Common myeloid progenitor, CD34-positive (primary cell): ENCODE data around the gene WNT9A.

Source experiments
- CTCF ChIA-PET: fragments of 350-600 bp; sonication (Branson Sonifier 250); formaldehyde crosslinking; loops from one replicate; lab custom pipeline; 2021; ENCODE audit warnings: antibody characterized with exemption; lab: Charles Lee
- POLR2A ChIA-PET: fragments of 350-600 bp; sonication (Branson Sonifier 250); formaldehyde crosslinking; loops from one replicate; lab custom pipeline; 2021; ENCODE audit warnings: antibody characterized with exemption; lab: Charles Lee
- DNase-seq, 3 donors: peaks; one replicate each; pipeline versions ENCODE4 v3.0.0 to v3.0.0-alpha.2; 2013
- H3K27ac ChIP-seq, 2 experiments: 1 replicate in 1 of 2; 2 replicates in 1 of 2; pipeline ENCODE4 v1.7.0; 2013; ENCODE audit warnings: inconsistent platforms in 2 of 2, low read length in 2 of 2, mild to moderate bottlenecking in 2 of 2, low read depth in 1 of 2, moderate library complexity in 1 of 2; ENCODE audit not compliant: severe bottlenecking in 2 of 2, insufficient read depth in 1 of 2, poor library complexity in 1 of 2
- H3K27me3 ChIP-seq, 5 experiments: replicated peaks in 2 of 5; 1 replicate in 3 of 5; 2 replicates in 2 of 5; pipeline versions ENCODE4 v1.6.1 to v1.7.0; 2013; ENCODE audit warnings: low read length in 4 of 5, mild to moderate bottlenecking in 2 of 5, moderate library complexity in 2 of 5, inconsistent platforms in 1 of 5; ENCODE audit not compliant: insufficient read depth in 5 of 5, control insufficient read depth in 4 of 5
- H3K36me3 ChIP-seq, 4 experiments: 1 replicate in 2 of 4; 2 replicates in 2 of 4; pipeline versions ENCODE4 v1.6.1 to v1.7.0; 2013; ENCODE audit warnings: low read length in 3 of 4, control low read depth in 1 of 4, mild to moderate bottlenecking in 1 of 4; ENCODE audit not compliant: control insufficient read depth in 4 of 4, insufficient read depth in 4 of 4
- H3K4me1 ChIP-seq, 4 experiments: 1 replicate in 3 of 4; 2 replicates in 1 of 4; pipeline versions ENCODE4 v1.6.1 to v1.7.1; 2013; ENCODE audit warnings: low read length in 3 of 4, mild to moderate bottlenecking in 3 of 4, control low read depth in 1 of 4, inconsistent platforms in 1 of 4, moderate library complexity in 1 of 4; ENCODE audit not compliant: control insufficient read depth in 4 of 4, insufficient read depth in 4 of 4; ENCODE audit errors: control extremely low read depth in 1 of 4
- H3K4me3 ChIP-seq, 7 experiments: 1 replicate in 4 of 7; 2 replicates in 3 of 7; pipeline versions ENCODE4 v1.5.1 to v1.7.0; 2013; ENCODE audit warnings: mild to moderate bottlenecking in 7 of 7, low read length in 6 of 7, moderate library complexity in 6 of 7, inconsistent platforms in 2 of 7, low read depth in 2 of 7, control low read depth in 1 of 7; ENCODE audit not compliant: insufficient read depth in 4 of 7, control insufficient read depth in 1 of 7; ENCODE audit errors: extremely low read depth in 1 of 7
- H3K9me3 ChIP-seq, 5 experiments: 1 replicate in 4 of 5; 2 replicates in 1 of 5; pipeline versions ENCODE4 v1.6.1 to v1.7.1; 2013; ENCODE audit warnings: low read length in 4 of 5, mild to moderate bottlenecking in 2 of 5, inconsistent platforms in 1 of 5, low read depth in 1 of 5, moderate library complexity in 1 of 5; ENCODE audit not compliant: control insufficient read depth in 4 of 5, insufficient read depth in 2 of 5; ENCODE audit errors: control extremely low read depth in 1 of 5
- WGBS: methylation state at CpG from one replicate; pipeline ENCODE4 v1.1.5; 2013; ENCODE audit not compliant: insufficient coverage; 5-methylcytosine and 5-hydroxymethylcytosine counted together

Gene WNT9A

DNA sequence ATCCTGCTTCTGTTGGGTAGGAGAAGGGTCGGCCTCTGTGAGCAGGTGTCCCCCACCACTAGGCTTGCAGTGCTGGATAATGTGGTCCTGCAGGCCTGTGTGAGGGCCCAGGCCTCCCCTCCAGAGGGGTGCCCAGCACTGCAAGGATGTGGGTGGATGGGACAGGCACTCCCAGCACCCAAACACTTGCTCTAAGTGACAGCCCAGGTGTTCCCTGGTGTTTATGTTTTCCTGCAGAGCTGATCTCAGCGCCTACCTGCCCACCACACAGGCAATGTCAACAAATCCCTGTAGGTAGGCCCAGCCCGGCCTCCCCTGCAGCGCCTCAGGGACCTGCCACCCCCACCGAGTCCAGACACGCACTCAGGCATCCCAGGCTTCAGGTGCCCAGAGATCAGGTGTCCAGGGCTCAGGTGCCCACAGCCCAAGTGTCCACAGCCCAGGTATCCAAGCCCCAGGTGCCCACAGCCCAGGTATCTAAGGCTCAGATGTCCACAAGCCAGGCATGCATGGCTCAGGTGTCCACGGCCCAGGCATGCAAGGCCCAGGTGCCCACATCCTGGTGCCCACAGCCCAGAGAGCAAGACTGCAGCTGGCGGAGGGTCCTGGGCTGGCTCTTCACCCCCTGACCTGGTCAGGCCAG lies 59.2 kb downstream of the WNT9A start:
- no peak overlapping the region for H3K27ac ChIP-seq
- WGBS, result 97% methylated on average over 7 of the region's 8 CpGs
- ChIA-PET POLR2A (no interaction called here), CTCF (interaction anchor here (1.1 to 1.2 kb wide), 2 partner anchors 14 to 16 kb away, joined by 3 read pairs; no protein-coding TSS in a partner anchor)
- peaks cover 0 to 30% (median 10%) of the 10 kb centered on the region in 4 experiments for H3K4me1 ChIP-seq
- no peaks in the 10 kb centered on the region for H3K36me3 ChIP-seq
- H3K9me3 ChIP-seq, result no peaks in the 10 kb centered on the region
- peak overlapping the region in 1 of 7 experiments; percentile 86 for H3K4me3 ChIP-seq
- no peak for DNase-seq
- no peaks in the 10 kb centered on the region for H3K27me3 ChIP-seq

DNA sequence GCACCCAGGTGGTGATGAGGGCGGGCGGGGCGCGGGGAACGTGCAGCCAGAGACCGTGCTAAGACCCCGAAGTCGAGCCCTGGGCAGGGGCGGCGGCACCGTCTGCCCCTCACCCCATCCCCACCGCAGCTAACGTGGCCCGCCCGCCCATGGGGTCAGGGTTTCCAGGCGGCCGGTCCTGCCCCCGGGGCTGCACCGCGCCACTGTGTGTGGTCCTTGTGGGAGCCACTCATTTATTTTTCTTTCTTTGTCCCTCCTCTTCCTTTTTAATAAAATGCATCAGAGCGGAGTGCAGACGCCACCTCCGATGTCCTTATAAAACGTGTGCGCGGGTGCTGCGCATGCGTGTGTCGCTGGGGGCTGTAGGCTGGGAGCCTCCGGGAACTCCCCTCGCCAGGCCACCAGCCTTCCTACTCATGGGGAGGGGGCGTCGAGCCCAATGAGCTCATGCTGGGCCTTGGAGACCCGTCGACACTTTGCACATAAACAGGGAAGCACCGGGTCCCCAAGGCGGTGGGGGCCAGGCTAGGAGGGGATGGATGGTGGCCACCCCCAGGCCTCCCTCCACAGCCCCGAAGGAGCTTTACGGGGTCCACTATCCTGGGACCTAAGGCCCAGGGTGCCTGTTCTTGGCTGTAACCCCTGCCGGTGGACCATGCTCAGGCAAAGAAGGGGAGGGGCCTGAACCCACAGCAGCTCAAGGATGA lies 59.9 kb downstream of the WNT9A start:
- ChIA-PET POLR2A (interaction anchor here (0.6 kb wide), 1 partner anchor 464 kb away, joined by 3 read pairs; no protein-coding TSS in a partner anchor), CTCF (interaction anchor here (1.2 kb wide), 1 partner anchor 13 kb away, joined by 3 read pairs; no protein-coding TSS in a partner anchor)
- peak overlapping the region in 5 of 7 experiments; percentile 22 to 86 (median 63) for H3K4me3 ChIP-seq
- no peaks in the 10 kb centered on the region for H3K27me3 ChIP-seq
- DNase-seq, result peak; percentile 70 to 93 (median 88)
- peaks cover 0 to 30% (median 10%) of the 10 kb centered on the region in 4 experiments for H3K4me1 ChIP-seq
- no peaks in the 10 kb centered on the region for H3K9me3 ChIP-seq
- H3K27ac ChIP-seq, result no peak overlapping the region
- H3K36me3 ChIP-seq, result no peaks in the 10 kb centered on the region
- 11% methylated on average over 25 of the region's 40 CpGs for WGBS

DNA sequence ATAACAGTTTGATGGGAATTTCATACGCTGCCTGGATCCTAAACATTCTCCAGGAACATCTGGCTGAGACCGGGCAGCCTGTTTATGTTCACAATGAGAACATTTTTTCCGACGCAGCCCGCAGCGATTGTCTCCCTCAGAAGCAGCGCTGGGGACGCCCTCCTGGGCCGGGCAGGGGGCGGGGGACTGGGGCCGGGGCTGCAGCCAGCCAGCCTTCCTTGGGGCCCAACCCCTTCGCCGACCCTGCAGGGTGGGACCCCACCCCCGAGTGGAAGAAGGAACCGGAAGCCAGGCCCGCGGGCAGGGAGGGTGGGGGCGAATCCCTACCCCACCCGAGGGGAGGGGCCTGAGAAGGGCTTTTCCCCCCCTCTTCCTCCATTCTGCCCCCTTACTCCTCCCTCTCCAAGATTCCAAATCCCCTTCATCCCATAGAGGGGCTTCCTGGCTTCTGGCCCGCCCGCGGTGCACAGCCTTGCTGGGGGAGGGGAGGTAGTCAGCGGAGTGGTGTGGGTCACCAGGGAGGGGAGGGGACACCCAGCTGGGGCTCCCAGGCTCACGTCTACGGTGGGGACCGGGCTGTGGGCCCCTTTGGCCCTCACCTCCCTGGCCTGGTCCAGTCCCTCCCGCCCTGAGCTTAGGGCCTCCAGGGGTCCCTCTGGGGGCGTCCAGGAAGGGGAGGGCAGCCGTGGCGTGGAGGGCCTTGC lies 60.6 kb downstream of the WNT9A start:
- H3K4me3 ChIP-seq, result peak overlapping the region; percentile 19 to 86 (median 63)
- ChIA-PET CTCF (no interaction called here), POLR2A (no interaction called here)
- peaks cover 0 to 30% (median 10%) of the 10 kb centered on the region in 4 experiments for H3K4me1 ChIP-seq
- H3K9me3 ChIP-seq, result no peaks in the 10 kb centered on the region
- no peaks in the 10 kb centered on the region for H3K36me3 ChIP-seq
- peak overlapping the region in 1 of 2 experiments; percentile 64 for H3K27ac ChIP-seq
- 0% methylated on average over 10 of the region's 30 CpGs for WGBS
- H3K27me3 ChIP-seq, result no peaks in the 10 kb centered on the region
- DNase-seq, result peak in 2 of 3 donors; percentile 72 to 88

DNA sequence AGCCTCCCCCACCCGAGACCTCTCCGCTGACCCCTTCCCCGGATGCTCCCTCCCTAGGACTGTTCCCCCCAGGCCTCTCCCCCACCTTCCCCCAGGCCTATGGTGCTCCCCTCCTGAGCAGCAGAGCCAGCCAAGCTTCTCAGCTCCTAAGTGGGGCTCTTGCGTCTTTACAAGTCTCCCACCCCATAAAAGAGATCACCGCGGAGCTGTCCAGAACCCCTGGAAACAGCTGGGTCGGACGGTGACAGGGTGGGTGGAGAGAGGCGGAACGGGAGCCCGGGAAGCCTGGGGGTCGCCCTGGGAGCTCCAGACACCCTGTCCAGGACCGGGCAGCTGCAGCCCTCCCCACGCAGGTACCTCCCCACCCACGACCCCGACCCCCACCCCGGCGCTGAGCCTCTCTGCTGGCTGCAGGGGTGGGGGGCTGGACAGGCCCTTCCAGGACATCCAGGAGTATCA lies 61.2 kb downstream of the WNT9A start:
- ChIA-PET POLR2A (no interaction called here), CTCF (no interaction called here)
- Histone ChIP-seq H3K27ac (peak overlapping the region in 1 of 2 experiments; percentile 64), H3K4me3 (peak overlapping the region in 4 of 7 experiments; percentile 48 to 86 (median 72)), H3K4me1 (peaks cover 0 to 30% (median 10%) of the 10 kb centered on the region in 4 experiments), H3K36me3 (no peaks in the 10 kb centered on the region), H3K9me3 (no peaks in the 10 kb centered on the region), H3K27me3 (no peaks in the 10 kb centered on the region)
- 19% methylated on average over 13 of the region's 18 CpGs for WGBS
- peak in 2 of 3 donors; percentile 30 to 48 for DNase-seq

DNA sequence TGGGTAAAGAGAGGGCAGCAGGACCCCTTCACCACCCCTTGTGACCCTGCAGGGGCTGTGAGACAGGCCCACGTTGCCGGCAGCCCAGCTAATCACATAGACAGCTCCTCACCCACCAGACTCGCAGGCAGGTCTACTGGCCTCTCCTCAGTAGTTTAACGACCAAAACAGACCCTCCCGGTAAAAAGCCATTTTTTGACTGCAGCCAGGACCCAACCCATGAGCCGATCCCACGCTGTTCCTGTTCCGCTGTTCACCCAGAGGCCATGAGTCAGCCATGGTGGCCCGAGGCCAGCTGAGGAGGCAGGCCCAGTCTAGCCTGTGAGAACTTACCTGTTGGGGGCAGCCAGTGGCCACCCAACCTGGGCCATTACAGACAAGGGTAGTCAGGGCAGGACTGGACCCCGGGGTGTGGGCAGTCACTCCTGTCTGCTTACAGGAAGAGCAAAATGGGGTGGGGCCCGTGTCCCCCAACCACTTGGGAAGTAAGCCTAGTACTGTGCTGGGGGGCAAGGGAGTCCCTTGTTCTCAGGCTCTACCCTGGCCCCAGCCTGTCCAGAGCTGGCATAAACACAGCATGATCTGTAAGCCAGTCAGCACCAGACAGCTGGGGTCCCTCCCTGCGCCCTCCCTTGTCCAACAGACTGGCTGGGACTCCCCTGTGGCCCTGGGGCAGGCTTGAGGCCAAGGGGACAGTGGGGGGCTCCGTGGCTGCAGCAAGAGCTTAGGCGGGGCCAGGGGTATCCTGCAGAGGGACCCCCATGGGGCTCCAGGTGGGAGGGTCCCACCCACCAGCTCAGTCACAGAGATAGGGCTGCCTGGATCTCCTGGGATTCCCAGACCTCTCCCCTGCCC lies 61.9 kb downstream of the WNT9A start:
- Histone ChIP-seq H3K36me3 (no peaks in the 10 kb centered on the region), H3K4me1 (peaks cover 0 to 30% (median 10%) of the 10 kb centered on the region in 4 experiments), H3K4me3 (peak overlapping the region in 3 of 7 experiments; percentile 62 to 86 (median 81)), H3K27me3 (no peaks in the 10 kb centered on the region), H3K9me3 (no peaks in the 10 kb centered on the region), H3K27ac (no peak overlapping the region)
- POLR2A ChIA-PET, result no interaction called here
- WGBS, result 48% methylated on average over 14 of the region's 14 CpGs
- peak in 2 of 3 donors; percentile 42 to 58 for DNase-seq
- CTCF ChIA-PET, result no interaction called here

DNA sequence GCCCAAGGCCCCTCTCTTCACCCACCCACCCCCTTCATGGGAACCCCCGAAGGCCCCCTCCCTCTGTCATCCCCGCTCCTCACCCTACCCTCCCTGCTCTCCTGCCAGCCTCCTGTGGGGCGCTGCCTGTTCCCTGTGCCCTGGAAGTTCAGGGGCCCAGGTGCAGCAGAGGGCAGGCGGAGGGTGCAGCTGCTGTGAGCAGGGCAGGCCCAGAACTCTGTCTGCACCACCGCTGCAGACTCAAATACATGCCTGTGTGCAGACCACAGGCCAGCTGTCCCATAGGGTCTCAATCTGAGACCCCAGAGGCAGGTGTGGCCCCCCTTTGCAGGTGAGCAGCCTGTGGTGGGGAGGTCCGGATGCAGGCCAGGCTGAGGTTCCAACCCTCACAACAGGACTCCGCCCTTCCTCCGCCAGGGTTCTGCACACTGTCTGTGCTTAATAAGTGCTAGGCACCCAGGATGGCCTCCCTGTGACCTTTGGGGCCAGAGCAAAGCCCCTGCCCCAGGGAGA lies 62.5 kb downstream of the WNT9A start:
- WGBS, result 100% methylated on average over 2 of the region's 8 CpGs
- no peaks in the 10 kb centered on the region for H3K36me3 ChIP-seq
- H3K27ac ChIP-seq, result no peak overlapping the region
- no peaks in the 10 kb centered on the region for H3K9me3 ChIP-seq
- ChIA-PET CTCF (no interaction called here), POLR2A (no interaction called here)
- peaks cover 0 to 30% (median 10%) of the 10 kb centered on the region in 4 experiments for H3K4me1 ChIP-seq
- no peaks in the 10 kb centered on the region for H3K27me3 ChIP-seq
- DNase-seq, result peak in 1 of 3 donors; percentile 17
- H3K4me3 ChIP-seq, result peak overlapping the region in 2 of 7 experiments; percentile 21 to 36
